ENCODE results near the gene BHLHE41. TPM values are rescaled to one million over a fixed set of nuclear protein-coding genes. Genes with fewer than 3 reads are reported as not detected.

BHLHE41 gene
- total RNA-seq, 1 experiment from 2014 or later: 2.2 TPM

DNA sequence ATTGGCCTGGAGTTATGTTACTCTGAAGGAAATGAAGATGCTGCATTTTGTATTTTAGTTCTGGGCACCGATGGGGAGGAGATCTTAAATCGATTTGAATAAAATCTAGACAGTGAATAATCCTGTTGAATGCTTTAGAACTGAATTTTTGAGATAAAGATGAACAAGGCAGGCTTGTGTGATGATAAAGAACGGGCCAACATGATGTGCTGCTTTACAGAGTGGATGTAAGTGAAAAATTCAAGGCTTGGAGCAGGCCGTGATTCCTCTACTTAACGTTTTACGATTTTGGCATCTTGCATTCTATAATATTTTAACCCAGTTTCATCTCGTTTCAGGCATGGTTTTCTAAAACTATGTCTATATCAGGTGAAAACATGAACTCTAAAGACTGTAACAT lies 23.5 kb upstream of the BHLHE41 start:
- Histone ChIP-seq H3K27me3 (ENCODE audit: low read length) (no peaks in the 10 kb centered on the region), H3K4me1 (ENCODE audit: low read length) (no peaks in the 10 kb centered on the region), H3K9ac (ENCODE audit: low read length) (no peak overlapping the region), H3K4me2 (ENCODE audit: low read depth, low read length, poor library complexity, severe bottlenecking) (no peak overlapping the region), H3K36me3 (ENCODE audit: insufficient read depth, low read length) (no peaks in the 10 kb centered on the region), H3K9me2 (replicated peaks; ENCODE audit: insufficient read depth, low read length) (no peaks in the 10 kb centered on the region), H3K9me3 (ENCODE audit: low read length) (no peaks in the 10 kb centered on the region), H3K27ac (ENCODE audit: low read length) (no peak overlapping the region), H2AFZ (ENCODE audit: low read length) (no peak overlapping the region), H3K79me2 (ENCODE audit: low read length) (no peaks in the 10 kb centered on the region), H4K20me1 (ENCODE audit: insufficient read depth, low read depth, low read length) (0 out of 2 replicates have a peak, but pooled peaks cover 5% of the 10 kb centered on the region), H3K4me3 (ENCODE audit: low read length) (no peak overlapping the region)
- no peak for DNase-seq

DNA sequence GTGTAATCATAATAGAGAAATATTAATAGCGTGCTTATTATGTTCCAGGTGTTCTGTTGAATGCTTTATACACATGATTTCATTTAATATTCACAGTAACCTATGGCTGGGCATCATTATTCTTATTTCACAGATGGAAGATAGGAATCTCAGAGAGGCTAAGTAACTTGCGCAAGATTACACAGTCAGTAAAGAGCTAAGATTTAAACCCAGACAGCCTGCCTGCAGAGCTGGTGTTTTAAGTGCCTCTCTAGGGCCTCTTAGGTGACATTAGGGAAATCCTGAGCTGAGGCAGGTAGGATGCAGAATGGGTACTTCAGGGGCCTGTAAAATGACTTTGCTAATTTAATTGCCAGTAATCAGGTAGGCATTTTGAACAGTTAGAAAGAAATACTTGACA lies 18.5 kb upstream of the BHLHE41 start:
- Histone ChIP-seq H4K20me1 (ENCODE audit: insufficient read depth, low read depth, low read length) (no peaks in the 10 kb centered on the region), H3K4me3 (ENCODE audit: low read length) (no peak overlapping the region), H3K9ac (ENCODE audit: low read length) (no peak overlapping the region)

DNA sequence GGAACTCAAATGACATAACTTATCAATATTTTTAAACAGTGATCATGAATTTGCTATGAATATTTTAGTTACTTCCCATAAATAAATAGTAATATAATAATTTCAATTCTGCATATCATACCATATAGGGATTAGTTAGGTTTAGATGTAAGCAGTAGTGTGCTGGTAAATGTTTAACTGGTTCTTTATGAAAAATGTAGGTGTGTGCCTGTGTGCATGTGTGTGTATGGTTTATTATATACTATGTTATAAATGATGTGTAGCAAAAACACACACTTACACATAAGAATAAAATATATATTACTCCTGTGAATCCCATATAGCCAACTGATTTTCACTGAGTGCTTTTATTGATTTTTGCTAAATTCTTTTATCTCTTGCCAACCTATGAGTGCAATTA lies 14.0 kb upstream of the BHLHE41 start:
- Histone ChIP-seq H3K4me1 (ENCODE audit: low read length) (no peaks in the 10 kb centered on the region), H3K9me3 (ENCODE audit: low read length) (no peaks in the 10 kb centered on the region), H3K27ac (ENCODE audit: low read length) (no peak overlapping the region), H3K9me2 (replicated peaks; ENCODE audit: insufficient read depth, low read length) (no peaks in the 10 kb centered on the region), H3K9ac (ENCODE audit: low read length) (no peak overlapping the region), H3K4me3 (ENCODE audit: low read length) (no peak overlapping the region), H4K20me1 (ENCODE audit: insufficient read depth, low read depth, low read length) (no peaks in the 10 kb centered on the region), H3K36me3 (ENCODE audit: insufficient read depth, low read length) (no peaks in the 10 kb centered on the region), H3K79me2 (ENCODE audit: low read length) (no peaks in the 10 kb centered on the region), H2AFZ (ENCODE audit: low read length) (no peak overlapping the region), H3K4me2 (ENCODE audit: low read depth, low read length, poor library complexity, severe bottlenecking) (no peak overlapping the region), H3K27me3 (ENCODE audit: low read length) (no peaks in the 10 kb centered on the region)
- no peak for DNase-seq

More for the DNA sequence above, 18.5 kb upstream of the BHLHE41 start:
- Histone ChIP-seq H3K4me1 (ENCODE audit: low read length) (no peaks in the 10 kb centered on the region), H3K36me3 (ENCODE audit: insufficient read depth, low read length) (no peaks in the 10 kb centered on the region), H3K4me2 (ENCODE audit: low read depth, low read length, poor library complexity, severe bottlenecking) (no peak overlapping the region), H3K79me2 (ENCODE audit: low read length) (no peaks in the 10 kb centered on the region), H3K27me3 (ENCODE audit: low read length) (no peaks in the 10 kb centered on the region), H3K9me2 (replicated peaks; ENCODE audit: insufficient read depth, low read length) (no peaks in the 10 kb centered on the region), H2AFZ (ENCODE audit: low read length) (no peak overlapping the region), H3K9me3 (ENCODE audit: low read length) (no peaks in the 10 kb centered on the region), H3K27ac (ENCODE audit: low read length) (no peak overlapping the region)
- no peak for DNase-seq

DNA sequence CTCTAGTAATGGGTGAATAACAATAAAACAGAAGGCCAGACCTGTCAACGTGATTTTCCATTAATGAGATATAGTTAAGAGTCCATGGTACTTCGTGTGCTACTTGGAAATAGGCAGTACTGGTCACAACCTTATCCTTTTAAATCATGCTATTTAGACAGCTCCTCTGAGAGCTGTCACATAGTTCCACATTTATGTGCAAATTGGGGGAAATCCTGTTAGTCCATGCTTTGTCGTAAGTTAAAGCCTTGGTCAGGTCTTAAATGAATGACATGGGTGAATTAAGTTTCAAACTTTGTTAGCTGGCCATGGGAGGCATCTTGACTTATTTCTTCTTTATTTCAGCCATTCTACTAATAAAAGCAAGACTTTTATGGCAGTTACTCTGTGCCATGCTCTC lies 11.9 kb upstream of the BHLHE41 start:
- Histone ChIP-seq H3K27me3 (ENCODE audit: low read length) (no peaks in the 10 kb centered on the region), H3K9me3 (ENCODE audit: low read length) (no peaks in the 10 kb centered on the region), H3K9ac (ENCODE audit: low read length) (no peak overlapping the region), H3K4me1 (ENCODE audit: low read length) (no peaks in the 10 kb centered on the region), H3K36me3 (ENCODE audit: insufficient read depth, low read length) (no peaks in the 10 kb centered on the region), H3K4me2 (ENCODE audit: low read depth, low read length, poor library complexity, severe bottlenecking) (no peak overlapping the region), H3K79me2 (ENCODE audit: low read length) (no peaks in the 10 kb centered on the region), H3K9me2 (replicated peaks; ENCODE audit: insufficient read depth, low read length) (no peaks in the 10 kb centered on the region), H3K27ac (ENCODE audit: low read length) (no peak overlapping the region), H4K20me1 (ENCODE audit: insufficient read depth, low read depth, low read length) (no peaks in the 10 kb centered on the region), H2AFZ (ENCODE audit: low read length) (no peak overlapping the region), H3K4me3 (ENCODE audit: low read length) (no peak overlapping the region)
- DNase-seq: no peak

DNA sequence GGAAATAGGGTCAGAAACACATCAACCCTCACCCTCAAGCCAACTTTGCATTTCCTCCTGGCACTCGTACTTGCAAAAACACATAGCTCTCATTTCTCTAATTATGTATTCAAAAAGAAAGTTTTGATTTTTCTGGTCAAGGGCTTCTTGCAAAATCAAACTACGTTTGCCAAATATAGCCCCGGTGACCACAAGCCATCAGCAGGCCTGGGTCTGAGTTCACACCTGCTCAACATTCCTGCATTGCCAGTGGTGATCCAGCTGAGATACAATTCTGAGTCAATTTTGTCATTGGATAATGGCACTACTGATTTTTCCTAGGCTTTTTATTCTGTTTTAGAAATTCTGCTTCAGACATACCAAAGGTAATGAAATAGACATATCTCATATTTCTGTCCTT lies 10.7 kb upstream of the BHLHE41 start:
- H3K4me1 ChIP-seq (ENCODE audit: low read length): peaks cover 9% of the 10 kb centered on the region
- H3K27me3 ChIP-seq (ENCODE audit: low read length): peaks cover 3% of the 10 kb centered on the region; the same call in 1 of the 2 replicates
- H3K9me3 ChIP-seq (ENCODE audit: low read length): no peaks in the 10 kb centered on the region
- H3K27ac ChIP-seq (ENCODE audit: low read length): no peak overlapping the region
- no peaks in the 10 kb centered on the region for H3K36me3 ChIP-seq (ENCODE audit: insufficient read depth, low read length)
- no peaks in the 10 kb centered on the region for H3K79me2 ChIP-seq (ENCODE audit: low read length)
- no peaks in the 10 kb centered on the region for H3K9me2 ChIP-seq (replicated peaks; ENCODE audit: insufficient read depth, low read length)
- no peak overlapping the region for H3K9ac ChIP-seq (ENCODE audit: low read length)
- H2AFZ ChIP-seq (ENCODE audit: low read length): no peak overlapping the region
- no peak overlapping the region for H3K4me3 ChIP-seq (ENCODE audit: low read length)
- DNase-seq: peak; percentile 27
- H4K20me1 ChIP-seq (ENCODE audit: insufficient read depth, low read depth, low read length): no peaks in the 10 kb centered on the region
- H3K4me2 ChIP-seq (ENCODE audit: low read depth, low read length, poor library complexity, severe bottlenecking): no peak overlapping the region

DNA sequence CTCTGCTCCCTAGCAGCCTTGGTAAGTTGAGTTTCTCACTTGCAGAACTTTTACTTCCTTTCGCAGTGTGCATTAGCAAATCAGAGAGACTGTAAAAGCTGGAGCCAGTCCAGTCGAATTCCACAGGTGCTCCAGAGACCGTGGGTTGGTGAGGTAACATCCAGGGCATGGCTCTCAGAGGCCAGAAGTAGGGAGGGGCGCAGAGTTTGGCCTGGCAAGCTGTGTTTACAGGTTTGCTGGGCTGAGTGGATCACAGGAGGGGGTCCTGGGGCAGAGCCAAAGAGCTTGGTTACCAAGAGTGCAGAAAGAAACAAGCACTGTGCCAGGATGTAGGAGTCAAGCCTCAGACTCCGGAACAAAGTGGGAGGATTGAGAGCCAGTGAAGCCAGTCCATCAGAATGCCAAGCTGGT lies 10.2 kb upstream of the BHLHE41 start:
- Histone ChIP-seq H3K27ac (ENCODE audit: low read length) (no peak overlapping the region), H2AFZ (ENCODE audit: low read length) (no peak overlapping the region), H3K4me2 (ENCODE audit: low read depth, low read length, poor library complexity, severe bottlenecking) (no peak overlapping the region), H3K9ac (ENCODE audit: low read length) (no peak overlapping the region), H3K36me3 (ENCODE audit: insufficient read depth, low read length) (no peaks in the 10 kb centered on the region), H3K27me3 (ENCODE audit: low read length) (peaks cover 3% of the 10 kb centered on the region; the same call in 1 of the 2 replicates), H3K9me2 (replicated peaks; ENCODE audit: insufficient read depth, low read length) (no peaks in the 10 kb centered on the region), H3K9me3 (ENCODE audit: low read length) (no peaks in the 10 kb centered on the region), H3K79me2 (ENCODE audit: low read length) (no peaks in the 10 kb centered on the region), H3K4me1 (ENCODE audit: low read length) (peaks cover 14% of the 10 kb centered on the region), H4K20me1 (ENCODE audit: insufficient read depth, low read depth, low read length) (no peaks in the 10 kb centered on the region), H3K4me3 (ENCODE audit: low read length) (no peak overlapping the region)
- no peak for DNase-seq

DNA sequence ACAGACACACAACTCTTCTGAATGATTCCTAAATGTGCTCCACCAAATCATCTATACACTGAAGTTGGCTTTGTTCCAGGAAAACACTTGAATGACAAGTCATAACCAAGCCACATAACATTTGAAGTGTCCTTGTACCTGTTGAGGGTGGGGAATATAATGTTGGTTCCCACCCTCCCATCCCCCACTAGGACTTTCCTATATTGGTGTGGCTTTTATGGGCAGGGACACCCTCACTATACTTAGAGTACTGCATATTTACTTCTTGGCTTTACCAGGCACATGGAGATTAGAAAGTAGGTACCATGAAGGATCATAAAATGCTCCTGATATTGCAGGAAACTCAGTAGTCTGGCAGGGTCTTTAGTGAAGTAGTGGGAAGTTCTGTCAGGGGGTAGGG lies 9.7 kb upstream of the BHLHE41 start:
- no peaks in the 10 kb centered on the region for H3K36me3 ChIP-seq (ENCODE audit: insufficient read depth, low read length)
- H3K4me2 ChIP-seq (ENCODE audit: low read depth, low read length, poor library complexity, severe bottlenecking): no peak overlapping the region
- no peaks in the 10 kb centered on the region for H3K79me2 ChIP-seq (ENCODE audit: low read length)
- H3K9ac ChIP-seq (ENCODE audit: low read length): no peak overlapping the region
- H3K9me2 ChIP-seq (replicated peaks; ENCODE audit: insufficient read depth, low read length): no peaks in the 10 kb centered on the region
- no peak overlapping the region for H3K4me3 ChIP-seq (ENCODE audit: low read length)
- peaks cover 14% of the 10 kb centered on the region for H3K4me1 ChIP-seq (ENCODE audit: low read length)
- H3K27me3 ChIP-seq (ENCODE audit: low read length): peaks cover 3% of the 10 kb centered on the region; the same call in 1 of the 2 replicates
- H3K9me3 ChIP-seq (ENCODE audit: low read length): no peaks in the 10 kb centered on the region
- H4K20me1 ChIP-seq (ENCODE audit: insufficient read depth, low read depth, low read length): no peaks in the 10 kb centered on the region
- H3K27ac ChIP-seq (ENCODE audit: low read length): no peak overlapping the region
- no peak overlapping the region for H2AFZ ChIP-seq (ENCODE audit: low read length)
- DNase-seq: peak; percentile 31

DNA sequence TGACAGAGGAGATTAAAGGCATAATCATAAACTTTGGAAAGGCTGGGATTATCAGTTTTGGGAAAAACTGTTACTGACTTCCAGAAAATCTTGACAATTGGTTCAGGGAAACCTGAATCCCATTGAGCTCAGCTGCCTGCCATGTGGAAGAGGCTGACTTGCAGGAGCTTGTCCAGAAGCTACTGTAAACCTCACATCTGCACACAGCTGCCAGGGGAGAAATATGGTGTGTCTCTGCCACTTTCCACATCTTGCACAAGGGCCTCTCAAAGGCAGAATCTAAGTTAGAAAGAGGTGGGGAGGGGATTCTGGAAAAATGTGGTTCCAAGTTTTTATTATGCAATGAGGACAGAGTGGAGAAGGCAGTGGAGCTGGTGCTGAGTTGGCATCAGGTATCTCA lies 8.7 kb upstream of the BHLHE41 start:
- no peak for DNase-seq
- Histone ChIP-seq H4K20me1 (ENCODE audit: insufficient read depth, low read depth, low read length) (no peaks in the 10 kb centered on the region), H3K36me3 (ENCODE audit: insufficient read depth, low read length) (no peaks in the 10 kb centered on the region), H3K4me3 (ENCODE audit: low read length) (no peak overlapping the region), H3K9me2 (replicated peaks; ENCODE audit: insufficient read depth, low read length) (no peaks in the 10 kb centered on the region), H3K27me3 (ENCODE audit: low read length) (peaks cover 3% of the 10 kb centered on the region; the same call in 1 of the 2 replicates), H3K27ac (ENCODE audit: low read length) (no peak overlapping the region), H3K4me1 (ENCODE audit: low read length) (peaks cover 14% of the 10 kb centered on the region), H3K9me3 (ENCODE audit: low read length) (no peaks in the 10 kb centered on the region), H3K79me2 (ENCODE audit: low read length) (no peaks in the 10 kb centered on the region), H3K9ac (ENCODE audit: low read length) (no peak overlapping the region), H2AFZ (ENCODE audit: low read length) (no peak overlapping the region), H3K4me2 (ENCODE audit: low read depth, low read length, poor library complexity, severe bottlenecking) (no peak overlapping the region)

DNA sequence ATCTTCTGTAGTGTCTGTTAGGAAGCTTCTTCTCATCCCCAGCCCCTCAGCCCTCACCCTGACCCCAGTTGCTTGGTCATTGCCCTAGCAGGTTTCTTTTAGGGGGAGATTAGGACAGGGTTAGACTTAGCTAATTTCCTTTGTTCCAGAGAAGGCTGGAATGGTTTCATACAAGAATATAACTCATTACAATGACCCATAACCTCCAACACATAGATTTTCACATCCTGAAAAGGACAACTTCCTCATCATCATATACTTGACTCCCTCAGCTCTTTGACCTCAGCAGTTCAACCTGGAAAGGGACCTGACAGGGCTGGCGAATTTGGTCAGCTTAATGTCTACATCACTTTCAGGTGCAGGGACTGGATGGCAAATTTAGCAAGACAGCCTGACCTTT lies 8.0 kb upstream of the BHLHE41 start:
- DNase-seq: no peak
- Histone ChIP-seq H3K27ac (ENCODE audit: low read length) (no peak overlapping the region), H2AFZ (ENCODE audit: low read length) (no peak overlapping the region), H3K27me3 (ENCODE audit: low read length) (peaks cover 3% of the 10 kb centered on the region; the same call in 1 of the 2 replicates), H3K9me2 (replicated peaks; ENCODE audit: insufficient read depth, low read length) (no peaks in the 10 kb centered on the region), H3K9me3 (ENCODE audit: low read length) (no peaks in the 10 kb centered on the region), H3K4me2 (ENCODE audit: low read depth, low read length, poor library complexity, severe bottlenecking) (no peak overlapping the region), H3K9ac (ENCODE audit: low read length) (no peak overlapping the region), H3K36me3 (ENCODE audit: insufficient read depth, low read length) (no peaks in the 10 kb centered on the region), H3K4me1 (ENCODE audit: low read length) (peaks cover 14% of the 10 kb centered on the region), H3K79me2 (ENCODE audit: low read length) (no peaks in the 10 kb centered on the region), H3K4me3 (ENCODE audit: low read length) (no peak overlapping the region), H4K20me1 (ENCODE audit: insufficient read depth, low read depth, low read length) (no peaks in the 10 kb centered on the region)
